Mucosa of descending colon (tissue), 3 donors: ENCODE measurements around the gene PHOX2A. TPM values are rescaled to one million over a fixed set of nuclear protein-coding genes. Genes with fewer than 3 reads are reported as not detected.
"Not testable (repeated sequence)": the region's sequence is repeated elsewhere in the genome, so short reads cannot be mapped to it uniquely, and the experiment has no call there.

Experiments used
- ATAC-seq: fragments of 200-7000 bp; cut with Tn5 transposase; one replicate; pipeline ENCODE4 v1.9.1; 2020; ENCODE audit warnings: mild to moderate bottlenecking, moderate library complexity
- DNase-seq, 3 donors: peaks; one replicate each; pipeline ENCODE4 v3.0.0-alpha.2; 2020
- H3K36me3 ChIP-seq: fragments of 200-600 bp; one replicate; pipeline ENCODE4 v1.8.0; 2021; ENCODE audit warnings: low read depth, mild to moderate bottlenecking
- H3K4me1 ChIP-seq: fragments of 200-600 bp; one replicate; pipeline ENCODE4 v1.8.0; 2021; ENCODE audit warnings: low read depth, mild to moderate bottlenecking
- H3K4me3 ChIP-seq: fragments of 200-600 bp; one replicate; pipeline ENCODE4 v1.8.0; 2021; ENCODE audit warnings: mild to moderate bottlenecking
- H3K9me3 ChIP-seq: fragments of 200-600 bp; one replicate; pipeline ENCODE4 v1.8.0; 2021; ENCODE audit warnings: mild to moderate bottlenecking
- intact Hi-C, 2 donors: fragments of 100-400 bp; cut with DNase I in 1 of 2; cut with micrococcal nuclease in 1 of 2; formaldehyde crosslinking; loops; one replicate each; pipeline versions ENCODE4 v1.11.0 to v1.11.1; 2022; cut with DNase I, micrococcal nuclease
- total RNA-seq, 3 donors: library from RNA; stranded (reverse); fragmentation: NEBNext Ultra II Directional in 2 of 3; extraction: Animal tissue kit (Norgen Biotek cat#: 25700) in 2 of 3; gene quantifications; one replicate each; pipeline versions ENCODE4 v1.2.1 to v1.2.4, GENCODE V29; 2021 to 2023
- TF ChIP-seq, protein P1 (sequence below): fragments of 200-600 bp; IDR thresholded peaks from one replicate; pipeline ENCODE4 v1.8.0; 2022; ENCODE audit warnings: antibody characterized with exemption, mild to moderate bottlenecking
- donor health status: DM: no; HTN: no; CAD: no; lungs with moderate emphysema.
- donor health status: DM: no; HTN: no; CAD: no.
- donor health status: DM: no; HTN: yes; CAD: no.

Gene PHOX2A
- total RNA-seq, 3 donors from 2014 or later: 0.55 to 2.6 (median 0.60) TPM

GRCh38 chr11:72209101-72209500 lies 34.9 kb downstream of the PHOX2A start:
- no peak overlapping the region for H3K4me3 ChIP-seq
- no peaks in the 10 kb centered on the region for H3K4me1 ChIP-seq
- intact Hi-C loops: no loop called here
- TF ChIP-seq, protein P1, sequence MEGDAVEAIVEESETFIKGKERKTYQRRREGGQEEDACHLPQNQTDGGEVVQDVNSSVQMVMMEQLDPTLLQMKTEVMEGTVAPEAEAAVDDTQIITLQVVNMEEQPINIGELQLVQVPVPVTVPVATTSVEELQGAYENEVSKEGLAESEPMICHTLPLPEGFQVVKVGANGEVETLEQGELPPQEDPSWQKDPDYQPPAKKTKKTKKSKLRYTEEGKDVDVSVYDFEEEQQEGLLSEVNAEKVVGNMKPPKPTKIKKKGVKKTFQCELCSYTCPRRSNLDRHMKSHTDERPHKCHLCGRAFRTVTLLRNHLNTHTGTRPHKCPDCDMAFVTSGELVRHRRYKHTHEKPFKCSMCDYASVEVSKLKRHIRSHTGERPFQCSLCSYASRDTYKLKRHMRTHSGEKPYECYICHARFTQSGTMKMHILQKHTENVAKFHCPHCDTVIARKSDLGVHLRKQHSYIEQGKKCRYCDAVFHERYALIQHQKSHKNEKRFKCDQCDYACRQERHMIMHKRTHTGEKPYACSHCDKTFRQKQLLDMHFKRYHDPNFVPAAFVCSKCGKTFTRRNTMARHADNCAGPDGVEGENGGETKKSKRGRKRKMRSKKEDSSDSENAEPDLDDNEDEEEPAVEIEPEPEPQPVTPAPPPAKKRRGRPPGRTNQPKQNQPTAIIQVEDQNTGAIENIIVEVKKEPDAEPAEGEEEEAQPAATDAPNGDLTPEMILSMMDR: no peak
- H3K36me3 ChIP-seq: no peaks in the 10 kb centered on the region
- ATAC-seq: no peak
- DNase-seq: no peak
- no peaks in the 10 kb centered on the region for H3K9me3 ChIP-seq

- Histone ChIP-seq H3K4me3 (no peak overlapping the region), H3K36me3 (no peaks in the 10 kb centered on the region), H3K9me3 (no peaks in the 10 kb centered on the region), H3K4me1 (no peaks in the 10 kb centered on the region)
- no peak for DNase-seq
- intact Hi-C loops: no loop called here
- TF ChIP-seq, protein P1: no peak
- ATAC-seq: no peak
Measured at GRCh38 chr11:72208281-72208680, 35.7 kb downstream of the PHOX2A start.

- H3K9me3 ChIP-seq, intact Hi-C loops, H3K4me1 ChIP-seq, ATAC-seq, DNase-seq, H3K4me3 ChIP-seq, H3K36me3 ChIP-seq: not testable (repeated sequence)
Measured at GRCh38 chr11:72206794-72207193, 37.2 kb downstream of the PHOX2A start.

GRCh38 chr11:72204886-72205285 lies 39.1 kb downstream of the PHOX2A start:
- no peaks in the 10 kb centered on the region for H3K4me1 ChIP-seq
- DNase-seq (no peak), ATAC-seq (no peak)
- intact Hi-C loops: no loop called here
- no peak overlapping the region for H3K4me3 ChIP-seq
- no peaks in the 10 kb centered on the region for H3K9me3 ChIP-seq
- H3K36me3 ChIP-seq: no peaks in the 10 kb centered on the region
- TF ChIP-seq, protein P1: no peak

DNA sequence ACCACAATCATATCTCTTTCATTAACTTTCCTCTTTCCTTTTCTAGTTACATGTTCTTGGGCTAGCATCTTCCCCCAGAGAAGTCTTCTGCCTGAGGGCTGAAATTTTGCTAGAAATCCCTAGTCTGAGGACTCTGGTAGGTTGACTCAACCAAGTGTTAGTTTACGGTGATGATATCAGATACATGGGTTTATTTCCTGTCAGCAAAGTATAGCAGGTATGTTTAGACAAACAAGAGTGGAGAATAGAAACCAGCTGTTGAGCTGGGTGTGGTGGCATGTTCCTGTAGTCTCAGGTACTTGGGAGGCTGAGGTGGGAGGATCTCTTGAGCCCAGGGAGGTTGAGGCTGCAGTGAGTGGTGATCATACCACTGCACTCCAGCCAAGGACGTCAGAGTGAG lies 40.8 kb downstream of the PHOX2A start:
- Histone ChIP-seq H3K36me3 (no peaks in the 10 kb centered on the region), H3K9me3 (no peaks in the 10 kb centered on the region), H3K4me1 (no peaks in the 10 kb centered on the region), H3K4me3 (no peak overlapping the region)
- TF ChIP-seq, protein P1: no peak
- DNase-seq: no peak
- ATAC-seq: peak; percentile 55
- intact Hi-C loops: no loop called here

DNA sequence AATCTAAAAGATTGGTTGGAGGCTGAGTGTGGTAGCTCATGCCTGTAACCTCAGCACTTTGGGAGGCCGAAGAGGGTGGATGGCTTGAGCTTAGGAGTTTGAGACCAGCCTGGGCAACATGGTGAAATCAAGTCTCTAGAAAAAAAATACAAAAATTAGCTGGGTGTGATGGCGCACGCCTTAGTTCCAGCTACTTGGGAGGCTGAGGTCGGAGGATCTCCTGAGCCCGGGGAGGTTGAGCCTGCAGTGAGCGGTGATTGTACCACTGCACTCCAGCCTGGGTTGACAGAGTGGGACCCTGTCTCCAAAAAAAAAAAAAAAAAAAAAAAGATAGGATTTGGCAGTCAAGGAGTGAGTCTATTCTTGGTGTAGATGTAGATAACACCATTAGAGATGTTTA lies 41.4 kb downstream of the PHOX2A start:
- no peak overlapping the region for H3K4me3 ChIP-seq
- no peaks in the 10 kb centered on the region for H3K36me3 ChIP-seq
- TF ChIP-seq, protein P1: no peak
- no peaks in the 10 kb centered on the region for H3K4me1 ChIP-seq
- no peak for ATAC-seq
- DNase-seq: no peak
- intact Hi-C loops: no loop called here
- H3K9me3 ChIP-seq: no peaks in the 10 kb centered on the region

DNA sequence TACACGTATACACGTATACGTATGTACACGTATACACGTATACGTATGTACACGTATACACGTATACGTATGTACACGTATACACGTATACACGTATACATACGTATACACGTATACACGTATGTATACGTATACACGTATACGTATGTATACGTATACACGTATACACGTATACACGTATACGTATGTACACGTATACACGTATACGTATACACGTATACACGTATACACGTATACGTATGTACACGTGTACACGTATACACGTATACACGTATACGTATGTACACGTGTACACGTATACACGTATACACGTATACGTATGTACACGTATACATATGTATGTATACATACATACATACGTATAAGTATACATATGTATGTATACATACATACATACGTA lies 42.5 kb downstream of the PHOX2A start:
- DNase-seq, H3K4me3 ChIP-seq, H3K9me3 ChIP-seq, H3K4me1 ChIP-seq, intact Hi-C loops, ATAC-seq, H3K36me3 ChIP-seq: not testable (repeated sequence)
